Prostate gland (tissue), 2 donors: ENCODE data around the gene FAM229A. TPM values are rescaled to one million over a fixed set of nuclear protein-coding genes. Genes with fewer than 3 reads are reported as not detected.

Experiments
- DNase-seq: peaks from one replicate; pipeline ENCODE4 v3.0.0-alpha.2; 2019; ENCODE audit warnings: low spot score
- H3K27ac ChIP-seq, 2 donors: fragments of 200-600 bp; sonication (generic); 2 replicates each; pipeline ENCODE4 v1.5.1; 2017 to 2019
- H3K27me3 ChIP-seq: fragments of 200-600 bp; sonication (generic); replicated peaks from 2 replicates; pipeline ENCODE4 v1.5.1; 2019; ENCODE audit not compliant: insufficient read depth
- H3K36me3 ChIP-seq, 2 donors: fragments of 200-600 bp; sonication (generic); 1 replicate in 1 of 2; 2 replicates in 1 of 2; pipeline versions ENCODE4 v1.5.1 to v1.8.1; 2017 to 2019
- H3K4me1 ChIP-seq: fragments of 200-600 bp; sonication (generic); replicated peaks from 2 replicates; pipeline ENCODE4 v1.5.1; 2019
- H3K4me3 ChIP-seq, 2 donors: fragments of 200-600 bp; sonication (generic); 2 replicates each; pipeline ENCODE4 v1.5.1; 2017 to 2019
- H3K9me3 ChIP-seq: fragments of 200-600 bp; sonication (generic); 2 replicates; pipeline ENCODE4 v1.5.1; 2017
- CTCF ChIP-seq, 4 experiments: fragments of 200-600 bp in 2 of 4; fragments of 450-650 bp in 2 of 4; sonication (generic) in 2 of 4; IDR thresholded peaks; 1 replicate in 3 of 4; 2 replicates in 1 of 4; pipeline ENCODE4 v1.5.1; 2016 to 2019; ENCODE audit warnings: antibody characterized with exemption in 4 of 4, mild to moderate bottlenecking in 2 of 4, moderate library complexity in 2 of 4
- POLR2A ChIP-seq: fragments of 450-650 bp; IDR thresholded peaks from one replicate; pipeline ENCODE4 v1.6.1; 2016; ENCODE audit warnings: antibody characterized with exemption, mild to moderate bottlenecking
- POLR2AphosphoS5 ChIP-seq: sonication (generic); formaldehyde crosslinking; IDR thresholded peaks from one replicate; pipeline ENCODE4 v1.6.1; 2017; ENCODE audit warnings: antibody characterized with exemption
- WGBS: methylation state at CpG from one replicate; pipeline ENCODE4 v1.1.5; 2018; 5-methylcytosine and 5-hydroxymethylcytosine counted together
- intact Hi-C: fragments of 100-400 bp; cut with DNase I; formaldehyde crosslinking; loops from one replicate; pipeline ENCODE4 v1.14.2; 2022
- total RNA-seq, 2 donors: library from RNA; depleted of rRNA; stranded (reverse); fragments of >200 nt; gene quantifications; one replicate each; pipeline ENCODE4 v1.1.0, GENCODE V29; 2016

FAM229A gene
- total RNA-seq, 2 donors from 2014 or later, result 8.5 to 24.2 TPM

- intact Hi-C loops, result no loop called here
- DNase-seq, result no peak
- Histone ChIP-seq H3K9me3 (no peaks in the 10 kb centered on the region), H3K27me3 (no peaks in the 10 kb centered on the region), H3K4me3 (no peak overlapping the region), H3K4me1 (no peaks in the 10 kb centered on the region), H3K27ac (no peak overlapping the region), H3K36me3 (peaks cover 6 to 21% of the 10 kb centered on the region in 2 donors)
- WGBS, result 85% methylated on average over 1 of the region's 1 CpG
- TF ChIP-seq POLR2A (no peak), POLR2AphosphoS5 (no peak), CTCF (IDR thresholded peaks at IDR 0.05) (no peak)
Measured at GRCh38 chr1:32373996-32374592, 11.8 kb upstream of the FAM229A start.

- no peak overlapping the region for H3K4me3 ChIP-seq
- H3K36me3 ChIP-seq, result peaks cover 7 to 15% of the 10 kb centered on the region in 2 donors
- TF ChIP-seq CTCF (IDR thresholded peaks at IDR 0.05) (no peak), POLR2AphosphoS5 (no peak), POLR2A (no peak)
- 88% methylated on average over 5 of the region's 5 CpGs for WGBS
- DNase-seq, result no peak
- H3K4me1 ChIP-seq, result no peaks in the 10 kb centered on the region
- no peaks in the 10 kb centered on the region for H3K9me3 ChIP-seq
- H3K27me3 ChIP-seq, result no peaks in the 10 kb centered on the region
- H3K27ac ChIP-seq, result no peak overlapping the region
- intact Hi-C loops, result no loop called here
Measured at GRCh38 chr1:32372149-32372756, 10.0 kb upstream of the FAM229A start.

DNA sequence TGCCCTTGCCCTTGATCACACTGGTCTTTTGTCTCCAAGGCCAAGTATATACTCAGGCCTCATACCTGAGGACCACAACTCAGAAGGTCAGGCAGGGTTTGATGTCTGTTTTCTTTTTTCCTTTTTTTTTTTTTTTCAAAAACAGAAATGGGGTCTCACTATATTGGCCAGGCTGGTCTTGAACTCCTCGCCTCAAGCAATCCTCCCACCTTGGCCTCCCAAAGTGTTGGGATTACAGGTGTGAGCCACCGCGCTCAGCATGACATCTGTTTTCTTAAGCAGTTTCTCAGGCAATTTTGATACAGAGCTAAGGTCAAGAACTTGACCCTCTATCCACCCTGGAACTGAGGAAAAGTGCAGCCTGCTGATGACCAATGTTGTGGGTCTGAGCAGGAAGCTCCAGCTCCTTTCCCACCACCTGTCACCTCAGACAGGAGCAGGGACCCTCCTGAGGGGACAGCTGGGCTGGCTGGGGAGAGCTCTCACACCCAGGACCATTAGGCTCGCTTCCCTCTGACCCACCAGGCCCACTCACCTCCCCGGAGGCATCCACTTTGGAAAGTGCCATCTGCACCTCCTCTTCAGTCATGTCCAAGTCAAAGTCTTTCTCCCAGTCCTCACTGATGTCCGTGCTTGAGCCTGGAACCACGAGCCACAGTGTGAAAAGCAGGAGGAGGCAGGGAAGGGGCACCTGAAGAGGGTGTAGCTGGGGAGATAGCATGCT, 5.8 kb upstream of the FAM229A start:
- intact Hi-C loops, result no loop called here
- no peak for TF ChIP-seq POLR2AphosphoS5
- no peak for TF ChIP-seq POLR2A
- TF ChIP-seq CTCF (IDR thresholded peaks at IDR 0.05), result no peak
- Histone ChIP-seq H3K27me3 (no peaks in the 10 kb centered on the region), H3K9me3 (no peaks in the 10 kb centered on the region), H3K36me3 (peaks cover 9% of the 10 kb centered on the region in 2 donors), H3K4me3 (no peak overlapping the region), H3K27ac (no peak overlapping the region), H3K4me1 (no peaks in the 10 kb centered on the region)
- no peak for DNase-seq
- WGBS, result 96% methylated on average over 7 of the region's 7 CpGs

DNA sequence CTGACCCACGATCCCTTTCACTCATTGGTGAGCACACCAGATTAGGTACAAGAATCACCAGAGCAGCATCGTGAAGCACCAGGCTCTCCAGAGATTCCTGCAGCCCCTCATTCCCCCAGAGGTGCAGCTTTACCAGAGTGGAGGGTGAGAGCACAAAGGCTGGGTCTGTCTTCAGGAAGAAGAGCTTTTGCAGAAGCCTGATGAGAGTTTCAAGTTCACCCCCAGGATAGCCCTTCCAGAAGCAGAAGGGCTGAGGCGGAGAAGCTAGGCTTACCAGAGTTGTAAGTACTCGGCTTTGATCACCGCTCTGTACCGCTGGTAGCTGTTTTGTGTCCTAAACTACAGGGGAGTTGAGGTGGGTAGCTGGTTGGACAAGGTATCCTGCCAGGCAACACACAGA, 3.2 kb upstream of the FAM229A start:
- TF ChIP-seq POLR2A, result no peak
- no peak for TF ChIP-seq CTCF (IDR thresholded peaks at IDR 0.05)
- intact Hi-C loops, result no loop called here
- no peaks in the 10 kb centered on the region for H3K27me3 ChIP-seq
- H3K27ac ChIP-seq, result no peak overlapping the region
- WGBS, result 94% methylated on average over 6 of the region's 6 CpGs
- peaks cover 4% of the 10 kb centered on the region for H3K4me1 ChIP-seq
- H3K9me3 ChIP-seq, result no peaks in the 10 kb centered on the region
- no peak for DNase-seq
- H3K4me3 ChIP-seq, result no peak overlapping the region
- H3K36me3 ChIP-seq, result peaks cover 9% of the 10 kb centered on the region in 2 donors
